GM12878 (cell line): ENCODE results near the gene TYSND1.

Source experiments
- BCLAF1 ChIP-seq: fragments of 450-650 bp; IDR thresholded peaks from 2 replicates; pipeline ENCODE4 v1.6.1; 2017; ENCODE audit warnings: antibody characterized with exemption, mild to moderate bottlenecking, moderate library complexity
- NFIC ChIP-seq: IDR thresholded peaks from 2 replicates; pipeline ENCODE4 v1.6.1; 2012; ENCODE audit warnings: low read depth, mild to moderate bottlenecking, inconsistent platforms, low read length, moderate library complexity
- ZNF274 ChIP-seq: IDR thresholded peaks from one replicate; pipeline ENCODE4 v1.8.0; 2011; ENCODE audit not compliant: insufficient read length, insufficient read depth

- TF ChIP-seq BCLAF1 (no peak), ZNF274 (no peak), NFIC (no peak)
Measured at GRCh38 chr10:70188768-70189167, 42.3 kb upstream of the TYSND1 start.
